ENCODE measurements around the gene AUTS2.

The AUTS2 gene

DNA sequence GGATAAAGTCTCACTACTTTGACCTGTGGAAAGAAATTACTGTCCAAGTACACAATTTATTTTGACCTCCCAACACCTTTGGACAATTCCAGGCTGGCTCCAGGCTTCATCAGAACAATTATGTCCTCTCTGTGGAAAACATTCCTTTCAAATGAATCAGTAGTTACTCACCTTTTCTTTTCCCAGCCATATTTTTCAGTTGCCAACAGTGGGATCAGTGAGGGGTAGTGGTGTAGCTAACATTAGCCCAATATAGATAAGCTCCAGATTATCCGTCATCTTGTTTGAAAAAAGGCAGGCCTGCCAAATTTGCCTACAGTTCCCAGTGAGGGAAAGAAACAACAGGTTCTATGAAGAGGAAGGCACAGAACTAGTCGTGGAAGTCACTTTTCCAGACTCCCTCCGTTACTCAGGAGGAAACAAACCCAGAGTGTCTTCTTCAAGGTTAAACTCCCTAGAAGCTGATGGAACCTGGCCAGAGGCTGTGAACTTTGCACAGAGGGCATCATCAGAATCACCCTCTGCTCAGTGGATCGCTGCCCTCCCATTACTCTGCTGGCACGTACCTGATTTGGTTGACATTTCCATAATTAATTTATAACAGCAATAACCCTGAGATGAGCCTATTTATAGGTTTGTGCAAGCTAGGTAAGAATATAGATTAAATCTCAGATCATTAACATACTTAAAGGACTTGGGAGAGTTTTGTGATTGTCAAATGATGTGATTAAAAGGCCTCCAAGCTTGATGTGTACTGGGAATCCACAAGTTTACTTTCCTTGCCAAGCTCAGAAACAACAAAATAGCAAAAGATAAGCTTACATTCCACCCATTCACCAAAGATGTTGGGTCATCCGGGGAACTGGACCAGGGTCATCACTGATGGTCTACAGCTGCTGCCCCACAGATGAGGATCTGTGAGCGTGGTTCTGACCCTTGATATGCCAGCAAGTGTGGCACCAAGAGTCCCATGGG lies 879.0 kb downstream of the AUTS2 start:
- DNase-seq (ENCODE audit: low read depth in 2 of 2, low spot score in 1 of 2): no peak

DNA sequence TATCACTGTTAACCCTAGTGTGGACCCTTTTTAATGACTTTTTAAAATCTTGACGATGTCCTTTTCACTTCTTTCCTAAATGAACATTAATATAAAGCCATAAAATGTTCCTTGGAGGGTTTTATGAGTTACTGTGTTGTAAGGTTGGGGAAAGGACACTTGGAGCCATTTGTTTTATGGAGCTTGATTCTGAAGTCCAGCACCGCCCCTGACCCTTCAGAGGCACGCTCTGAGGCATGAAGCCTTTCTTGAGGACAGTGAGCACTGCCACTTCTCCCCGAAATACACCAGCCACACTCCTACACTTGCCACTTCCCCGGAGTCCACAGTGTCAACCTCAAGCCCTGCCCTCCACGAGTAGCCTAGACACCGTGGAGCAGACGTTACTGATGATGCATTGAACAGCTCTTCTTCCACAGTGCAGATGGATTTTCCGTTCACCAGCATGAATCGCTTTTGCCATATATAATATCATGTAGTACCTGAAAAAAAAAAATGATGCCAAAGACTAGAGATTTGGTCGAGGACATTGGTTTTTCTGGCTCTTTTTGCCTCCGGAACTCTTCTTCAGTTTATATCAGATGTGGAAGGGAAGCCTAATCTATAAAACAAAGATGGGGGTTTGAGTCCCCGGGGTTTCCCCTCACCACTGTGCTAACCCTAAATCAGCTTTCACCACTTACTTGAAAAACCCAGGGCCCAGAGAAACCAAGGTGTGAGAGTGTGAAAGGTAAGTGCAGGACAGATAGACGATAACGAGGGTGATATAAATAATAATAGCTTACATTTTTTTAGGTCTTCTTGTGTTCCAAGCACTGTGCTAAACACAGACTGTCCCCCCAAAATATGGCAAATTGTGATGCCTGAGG lies 881.1 kb downstream of the AUTS2 start:
- no peak for DNase-seq (ENCODE audit: low read depth in 2 of 2, low spot score in 1 of 2)

GRCh38 chr7:70480927-70481569 lies 882.8 kb downstream of the AUTS2 start:
- no peak for DNase-seq (ENCODE audit: low read depth in 2 of 2, low spot score in 1 of 2)

DNA sequence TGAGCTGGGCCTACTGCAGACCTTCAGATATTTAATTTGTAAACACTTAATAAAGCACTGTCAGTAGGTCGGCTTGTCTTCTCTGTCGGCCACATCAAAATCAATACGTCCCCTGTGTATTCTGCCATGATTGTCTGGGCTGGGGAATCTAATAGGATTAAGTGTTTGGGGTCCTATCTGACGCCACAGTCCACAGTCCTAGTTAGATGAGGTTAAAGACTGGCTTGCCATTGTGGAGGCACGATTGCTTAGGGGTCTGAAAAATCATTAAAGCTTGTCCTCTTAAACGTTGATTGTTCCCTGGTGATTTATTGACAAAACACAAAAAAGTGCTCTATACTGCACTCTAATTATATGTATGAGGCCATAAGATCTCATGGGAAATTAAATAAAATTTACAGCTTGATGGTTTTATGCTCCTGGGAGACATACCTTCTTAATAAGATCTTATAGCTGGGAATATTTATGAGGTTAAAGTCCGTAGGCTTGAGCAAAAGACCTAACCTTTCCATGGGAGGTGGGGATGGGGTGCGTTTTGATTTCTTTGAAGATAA lies 883.4 kb downstream of the AUTS2 start:
- no peak for DNase-seq (ENCODE audit: low read depth in 2 of 2, low spot score in 1 of 2)

GRCh38 chr7:70484255-70484654 lies 886.0 kb downstream of the AUTS2 start:
- DNase-seq (ENCODE audit: low read depth in 2 of 2, low spot score in 1 of 2): no peak

- no peak for DNase-seq (ENCODE audit: low read depth in 2 of 2, low spot score in 1 of 2)
Measured at GRCh38 chr7:70486977-70487376, 888.7 kb downstream of the AUTS2 start.

DNA sequence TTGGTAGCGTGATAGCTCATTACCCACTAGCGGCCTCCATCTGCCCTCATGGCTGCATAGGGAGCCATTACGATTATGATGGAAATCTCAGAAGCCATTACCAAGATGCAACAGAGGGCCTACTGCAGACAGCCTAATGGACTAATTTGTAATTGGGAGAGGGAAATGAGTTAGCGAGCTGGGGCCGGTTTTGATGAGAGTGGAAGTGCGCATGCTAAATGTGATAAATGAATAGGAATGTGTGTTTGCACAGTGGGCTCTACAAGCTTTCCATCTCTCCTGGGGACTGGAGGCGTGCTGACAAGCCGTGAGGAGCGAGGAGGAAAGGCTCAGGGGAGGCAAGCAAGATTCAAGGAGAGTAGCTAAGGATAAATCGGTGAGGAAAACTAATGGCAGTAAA lies 889.2 kb downstream of the AUTS2 start:
- no peak for DNase-seq (ENCODE audit: low read depth in 2 of 2, low spot score in 1 of 2)

DNA sequence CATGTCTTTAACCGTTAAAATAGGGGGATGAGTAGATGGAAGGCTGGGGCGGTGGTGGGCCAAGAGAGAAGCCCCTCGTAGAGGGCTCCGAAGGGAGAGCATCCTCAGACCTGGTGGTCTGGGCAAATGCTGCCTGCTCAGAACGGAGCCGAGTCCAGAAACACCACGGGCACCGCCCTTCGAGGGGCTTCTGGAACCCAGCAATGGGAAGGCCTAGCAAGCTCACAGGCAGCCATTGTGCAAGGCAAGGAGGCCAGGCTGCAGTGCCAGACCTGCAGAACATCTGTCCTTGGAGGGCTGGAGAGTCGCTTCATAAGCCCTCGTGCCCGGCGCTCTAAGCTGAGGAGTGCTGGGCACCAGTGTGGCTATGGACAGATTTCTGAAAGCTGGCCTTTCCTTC lies 889.6 kb downstream of the AUTS2 start:
- DNase-seq (ENCODE audit: low read depth in 2 of 2, low spot score in 1 of 2): no peak

DNA sequence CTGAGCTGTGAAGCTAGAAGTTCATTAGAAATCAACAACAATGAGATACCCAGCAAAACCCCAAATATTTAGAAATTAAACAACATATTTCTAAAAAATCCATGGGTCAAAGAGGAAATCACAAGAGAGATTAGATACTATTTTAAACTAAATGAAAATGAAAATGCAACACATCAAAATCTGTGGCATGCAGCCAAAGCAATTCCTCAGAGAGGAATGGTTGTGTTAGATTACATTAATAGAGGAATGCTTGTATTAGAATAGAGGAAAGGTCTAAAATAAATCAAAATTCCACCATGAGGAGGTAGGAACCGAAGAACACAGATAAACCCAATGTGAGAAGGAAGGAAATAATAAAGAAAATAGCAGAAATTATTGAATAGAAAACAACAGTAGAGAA lies 891.5 kb downstream of the AUTS2 start:
- no peak for DNase-seq (ENCODE audit: low read depth in 2 of 2, low spot score in 1 of 2)

GRCh38 chr7:70492625-70493024 lies 894.4 kb downstream of the AUTS2 start:
- no peak for DNase-seq (ENCODE audit: low read depth in 2 of 2, low spot score in 1 of 2)

- DNase-seq (ENCODE audit: low read depth in 2 of 2, low spot score in 1 of 2): no peak
Measured at GRCh38 chr7:70494225-70495032, 896.2 kb downstream of the AUTS2 start.

GRCh38 chr7:70495033-70495376 lies 896.7 kb downstream of the AUTS2 start:
- no peak for DNase-seq (ENCODE audit: low read depth in 2 of 2, low spot score in 1 of 2)

- no peak for DNase-seq (ENCODE audit: low read depth in 2 of 2, low spot score in 1 of 2)
Measured at GRCh38 chr7:70497793-70498192, 899.5 kb downstream of the AUTS2 start.

GRCh38 chr7:70498232-70498992 lies 900.1 kb downstream of the AUTS2 start:
- DNase-seq (ENCODE audit: low read depth in 2 of 2, low spot score in 1 of 2): no peak

GRCh38 chr7:70500261-70500660 lies 902.0 kb downstream of the AUTS2 start:
- no peak for DNase-seq (ENCODE audit: low read depth in 2 of 2, low spot score in 1 of 2)

GRCh38 chr7:70502117-70502863 lies 904.0 kb downstream of the AUTS2 start:
- DNase-seq (ENCODE audit: low read depth in 2 of 2, low spot score in 1 of 2): no peak

- no peak for DNase-seq (ENCODE audit: low read depth in 2 of 2, low spot score in 1 of 2)
Measured at GRCh38 chr7:70504254-70504653, 906.0 kb downstream of the AUTS2 start.

DNA sequence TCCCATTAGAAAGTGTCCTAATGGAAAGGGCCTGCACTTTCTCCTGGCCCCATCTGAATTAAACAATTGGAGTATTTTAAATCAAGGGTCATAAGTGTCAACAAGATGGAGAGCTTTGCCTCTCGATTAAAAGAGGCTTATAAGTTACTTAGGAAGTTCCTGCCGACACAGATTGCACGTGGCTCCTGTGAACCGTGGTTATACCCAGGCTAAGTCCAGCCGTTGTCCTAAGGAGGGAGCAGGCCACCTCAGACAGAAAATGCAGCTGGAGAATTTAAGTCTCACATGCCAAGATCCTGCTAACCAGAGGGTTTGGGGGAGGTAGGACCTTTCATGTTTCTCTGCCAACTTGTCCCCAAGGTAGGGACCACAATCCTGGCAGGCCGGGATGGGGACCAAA lies 907.2 kb downstream of the AUTS2 start:
- DNase-seq (ENCODE audit: low read depth in 2 of 2, low spot score in 1 of 2): no peak

GRCh38 chr7:70505886-70506285 lies 907.6 kb downstream of the AUTS2 start:
- no peak for DNase-seq (ENCODE audit: low read depth in 2 of 2, low spot score in 1 of 2)
